ENCODE data around the gene PRAMEF12. TPM values are rescaled to one million over a fixed set of nuclear protein-coding genes. Genes with fewer than 3 reads are reported as not detected.

Gene PRAMEF12
- total RNA-seq, 1 donor from 2014 or later = 0.54 TPM

- no peaks in the 10 kb centered on the region for H3K4me1 Mint-ChIP-seq (ENCODE audit: low read depth, unreplicated experiment)
- H3K4me3 Mint-ChIP-seq (ENCODE audit: unreplicated experiment) = no peak overlapping the region
- no peaks in the 10 kb centered on the region for H3K36me3 Mint-ChIP-seq (ENCODE audit: unreplicated experiment)
- no peaks in the 10 kb centered on the region for H3K9me3 Mint-ChIP-seq (ENCODE audit: unreplicated experiment)
- TF ChIP-seq CTCF (IDR thresholded peaks at IDR 0.05; ENCODE audit: partially characterized antibody, unreplicated experiment) = no peak
- H3K27me3 Mint-ChIP-seq (ENCODE audit: unreplicated experiment) = peaks cover 3% of the 10 kb centered on the region
- DNase-seq = no peak
- H3K27ac Mint-ChIP-seq (ENCODE audit: unreplicated experiment) = no peak overlapping the region
These were observed 18.8 kb upstream of the PRAMEF12 start for GRCh38 chr1:12754738-12755137.

GRCh38 chr1:12756273-12756672, 17.3 kb upstream of the PRAMEF12 start:
- no peak overlapping the region for H3K4me3 Mint-ChIP-seq (ENCODE audit: unreplicated experiment)
- TF ChIP-seq CTCF (IDR thresholded peaks at IDR 0.05; ENCODE audit: partially characterized antibody, unreplicated experiment) = no peak
- no peaks in the 10 kb centered on the region for H3K9me3 Mint-ChIP-seq (ENCODE audit: unreplicated experiment)
- H3K4me1 Mint-ChIP-seq (ENCODE audit: low read depth, unreplicated experiment) = no peaks in the 10 kb centered on the region
- DNase-seq = no peak
- peaks cover 9% of the 10 kb centered on the region for H3K27me3 Mint-ChIP-seq (ENCODE audit: unreplicated experiment)
- H3K36me3 Mint-ChIP-seq (ENCODE audit: unreplicated experiment) = no peaks in the 10 kb centered on the region
- no peak overlapping the region for H3K27ac Mint-ChIP-seq (ENCODE audit: unreplicated experiment)

GRCh38 chr1:12756768-12757413, 16.6 kb upstream of the PRAMEF12 start:
- Mint-ChIP-seq H3K4me1 (ENCODE audit: low read depth, unreplicated experiment) (no peaks in the 10 kb centered on the region), H3K27ac (ENCODE audit: unreplicated experiment) (no peak overlapping the region)
- no peak for TF ChIP-seq CTCF (IDR thresholded peaks at IDR 0.05; ENCODE audit: partially characterized antibody, unreplicated experiment)

GRCh38 chr1:12757836-12758235, 15.7 kb upstream of the PRAMEF12 start:
- Mint-ChIP-seq H3K27me3 (ENCODE audit: unreplicated experiment) (peaks cover 9% of the 10 kb centered on the region), H3K36me3 (ENCODE audit: unreplicated experiment) (no peaks in the 10 kb centered on the region), H3K4me1 (ENCODE audit: low read depth, unreplicated experiment) (no peaks in the 10 kb centered on the region), H3K27ac (ENCODE audit: unreplicated experiment) (no peak overlapping the region), H3K4me3 (ENCODE audit: unreplicated experiment) (no peak overlapping the region), H3K9me3 (ENCODE audit: unreplicated experiment) (no peaks in the 10 kb centered on the region)
- DNase-seq = no peak
- no peak for TF ChIP-seq CTCF (IDR thresholded peaks at IDR 0.05; ENCODE audit: partially characterized antibody, unreplicated experiment)

More at GRCh38 chr1:12756768-12757413, 16.6 kb upstream of the PRAMEF12 start:
- Mint-ChIP-seq H3K4me3 (ENCODE audit: unreplicated experiment) (no peak overlapping the region), H3K9me3 (ENCODE audit: unreplicated experiment) (no peaks in the 10 kb centered on the region), H3K27me3 (ENCODE audit: unreplicated experiment) (peaks cover 9% of the 10 kb centered on the region), H3K36me3 (ENCODE audit: unreplicated experiment) (no peaks in the 10 kb centered on the region)
- no peak for DNase-seq

GRCh38 chr1:12760256-12760795, 13.2 kb upstream of the PRAMEF12 start:
- peaks cover 9% of the 10 kb centered on the region for H3K27me3 Mint-ChIP-seq (ENCODE audit: unreplicated experiment)
- no peak overlapping the region for H3K4me3 Mint-ChIP-seq (ENCODE audit: unreplicated experiment)
- H3K27ac Mint-ChIP-seq (ENCODE audit: unreplicated experiment) = no peak overlapping the region
- DNase-seq = no peak
- H3K4me1 Mint-ChIP-seq (ENCODE audit: low read depth, unreplicated experiment) = no peaks in the 10 kb centered on the region
- TF ChIP-seq CTCF (IDR thresholded peaks at IDR 0.05; ENCODE audit: partially characterized antibody, unreplicated experiment) = peak; percentile 32
- H3K9me3 Mint-ChIP-seq (ENCODE audit: unreplicated experiment) = no peaks in the 10 kb centered on the region
- no peaks in the 10 kb centered on the region for H3K36me3 Mint-ChIP-seq (ENCODE audit: unreplicated experiment)

Measured in glutamatergic neuron (in vitro differentiated cells).